Measurements from ENCODE around the gene NELL1. TPM values are rescaled to one million over a fixed set of nuclear protein-coding genes. Genes with fewer than 3 reads are reported as not detected.

The NELL1 gene
- total and polyA plus RNA-seq, 7 experiments from 2014 or later, result not detected

GRCh38 chr11:21007297-21007696 is 337.9 kb downstream of the NELL1 start:
- H3K9me3 Mint-ChIP-seq, result peaks cover 2 to 29% (median 6%) of the 10 kb centered on the region in 11 donors

GRCh38 chr11:21018248-21018647 is 348.9 kb downstream of the NELL1 start:
- Histone ChIP-seq H3K4me3 (ENCODE audit: low read length) (no peak overlapping the region), H3K4me1 (ENCODE audit: control insufficient read depth in 2 of 2, insufficient read depth in 2 of 2, low read length in 2 of 2) (no peaks in the 10 kb centered on the region), H3K9me3 (ENCODE audit: control insufficient read depth in 2 of 3, low read length in 3 of 3) (no peaks in the 10 kb centered on the region), H3K27ac (ENCODE audit: low read depth, low read length) (no peak overlapping the region), H3K27me3 (ENCODE audit: control insufficient read depth in 2 of 2, insufficient read depth in 2 of 2, low read length in 2 of 2) (no peaks in the 10 kb centered on the region), H3K36me3 (ENCODE audit: control insufficient read depth in 2 of 3, insufficient read depth in 3 of 3, low read length in 3 of 3) (no peaks in the 10 kb centered on the region)
- H3K9me3 Mint-ChIP-seq, result peaks cover 0 to 19% (median 6%) of the 10 kb centered on the region in 11 donors
- no peak overlapping the region for H3K27ac Mint-ChIP-seq
- no peaks in the 10 kb centered on the region for H3K36me3 Mint-ChIP-seq
- DNase-seq (no peak), ATAC-seq (no peak)
- intact Hi-C loops (cut with micrococcal nuclease), result no loop called here
- H3K4me1 Mint-ChIP-seq, result no peaks in the 10 kb centered on the region
- POLR2A ChIA-PET, result no interaction called here
- H3K4me3 Mint-ChIP-seq, result no peak overlapping the region
- CTCF ChIA-PET, result no interaction called here
- no peaks in the 10 kb centered on the region for H3K27me3 Mint-ChIP-seq

More at GRCh38 chr11:21007297-21007696, 337.9 kb downstream of the NELL1 start:
- Histone ChIP-seq H3K27ac (ENCODE audit: low read depth, low read length) (no peak overlapping the region), H3K4me3 (ENCODE audit: low read length) (no peak overlapping the region), H3K4me1 (ENCODE audit: control insufficient read depth in 2 of 2, insufficient read depth in 2 of 2, low read length in 2 of 2) (no peaks in the 10 kb centered on the region), H3K9me3 (ENCODE audit: control insufficient read depth in 2 of 3, low read length in 3 of 3) (no peaks in the 10 kb centered on the region), H3K36me3 (ENCODE audit: control insufficient read depth in 2 of 3, insufficient read depth in 3 of 3, low read length in 3 of 3) (no peaks in the 10 kb centered on the region), H3K27me3 (ENCODE audit: control insufficient read depth in 2 of 2, insufficient read depth in 2 of 2, low read length in 2 of 2) (no peaks in the 10 kb centered on the region)
- Mint-ChIP-seq H3K27me3 (no peaks in the 10 kb centered on the region), H3K4me3 (no peak overlapping the region), H3K4me1 (no peaks in the 10 kb centered on the region), H3K36me3 (peaks cover 0 to 3% (median 0%) of the 10 kb centered on the region in 5 donors), H3K27ac (no peak overlapping the region)
- ChIA-PET POLR2A (no interaction called here), CTCF (no interaction called here)
- ATAC-seq, result no peak
- no peak for DNase-seq
- intact Hi-C loops (cut with micrococcal nuclease), result no loop called here

- Mint-ChIP-seq H3K4me1 (no peaks in the 10 kb centered on the region), H3K9me3 (peaks cover 0 to 17% (median 4%) of the 10 kb centered on the region in 11 donors), H3K4me3 (no peak overlapping the region), H3K36me3 (no peaks in the 10 kb centered on the region), H3K27ac (no peak overlapping the region), H3K27me3 (no peaks in the 10 kb centered on the region)
- Histone ChIP-seq H3K27ac (ENCODE audit: low read depth, low read length) (no peak overlapping the region), H3K9me3 (ENCODE audit: control insufficient read depth in 2 of 3, low read length in 3 of 3) (no peaks in the 10 kb centered on the region), H3K4me1 (ENCODE audit: control insufficient read depth in 2 of 2, insufficient read depth in 2 of 2, low read length in 2 of 2) (no peaks in the 10 kb centered on the region), H3K4me3 (ENCODE audit: low read length) (no peak overlapping the region), H3K27me3 (ENCODE audit: control insufficient read depth in 2 of 2, insufficient read depth in 2 of 2, low read length in 2 of 2) (no peaks in the 10 kb centered on the region), H3K36me3 (ENCODE audit: control insufficient read depth in 2 of 3, insufficient read depth in 3 of 3, low read length in 3 of 3) (no peaks in the 10 kb centered on the region)
- CTCF ChIA-PET, result interaction anchor here (0.6 kb wide), 1 partner anchor 372 kb away, joined by 3 read pairs; no protein-coding TSS in a partner anchor
- intact Hi-C loops (cut with micrococcal nuclease), result loop anchor here in 1 of 2 donors (1.0 kb wide), 1 partner anchor 46 kb away; no protein-coding TSS in a partner anchor
- POLR2A ChIA-PET, result no interaction called here
- ATAC-seq (no peak), DNase-seq (no peak)
Observed at GRCh38 chr11:21026685-21027084, 357.3 kb downstream of the NELL1 start.

GRCh38 chr11:21037850-21038249 is 368.5 kb downstream of the NELL1 start:
- Histone ChIP-seq H3K9me3 (ENCODE audit: control insufficient read depth in 2 of 3, low read length in 3 of 3) (no peaks in the 10 kb centered on the region), H3K4me3 (ENCODE audit: low read length) (no peak overlapping the region), H3K36me3 (ENCODE audit: control insufficient read depth in 2 of 3, insufficient read depth in 3 of 3, low read length in 3 of 3) (no peaks in the 10 kb centered on the region), H3K27ac (ENCODE audit: low read depth, low read length) (no peak overlapping the region), H3K4me1 (ENCODE audit: control insufficient read depth in 2 of 2, insufficient read depth in 2 of 2, low read length in 2 of 2) (no peaks in the 10 kb centered on the region), H3K27me3 (ENCODE audit: control insufficient read depth in 2 of 2, insufficient read depth in 2 of 2, low read length in 2 of 2) (no peaks in the 10 kb centered on the region)
- DNase-seq (no peak), ATAC-seq (no peak)
- Mint-ChIP-seq H3K9me3 (peaks cover 0 to 15% (median 5%) of the 10 kb centered on the region in 11 donors), H3K27me3 (peaks cover 0 to 5% (median 0%) of the 10 kb centered on the region in 5 donors), H3K4me1 (no peaks in the 10 kb centered on the region), H3K27ac (no peak overlapping the region), H3K4me3 (no peak overlapping the region), H3K36me3 (no peaks in the 10 kb centered on the region)
- ChIA-PET CTCF (no interaction called here), POLR2A (no interaction called here)
- intact Hi-C loops (cut with micrococcal nuclease), result no loop called here

GRCh38 chr11:21038801-21039200 is 369.4 kb downstream of the NELL1 start:
- Mint-ChIP-seq H3K27me3 (no peaks in the 10 kb centered on the region), H3K9me3 (peaks cover 0 to 15% (median 5%) of the 10 kb centered on the region in 11 donors), H3K27ac (no peak overlapping the region), H3K36me3 (no peaks in the 10 kb centered on the region), H3K4me3 (no peak overlapping the region), H3K4me1 (no peaks in the 10 kb centered on the region)
- Histone ChIP-seq H3K36me3 (ENCODE audit: control insufficient read depth in 2 of 3, insufficient read depth in 3 of 3, low read length in 3 of 3) (no peaks in the 10 kb centered on the region), H3K27me3 (ENCODE audit: control insufficient read depth in 2 of 2, insufficient read depth in 2 of 2, low read length in 2 of 2) (no peaks in the 10 kb centered on the region), H3K27ac (ENCODE audit: low read depth, low read length) (no peak overlapping the region), H3K9me3 (ENCODE audit: control insufficient read depth in 2 of 3, low read length in 3 of 3) (no peaks in the 10 kb centered on the region), H3K4me1 (ENCODE audit: control insufficient read depth in 2 of 2, insufficient read depth in 2 of 2, low read length in 2 of 2) (no peaks in the 10 kb centered on the region), H3K4me3 (ENCODE audit: low read length) (no peak overlapping the region)
- intact Hi-C loops (cut with micrococcal nuclease), result no loop called here
- ATAC-seq (no peak), DNase-seq (no peak)
- POLR2A ChIA-PET, result no interaction called here
- CTCF ChIA-PET, result no interaction called here

GRCh38 chr11:21040630-21041029 is 371.2 kb downstream of the NELL1 start:
- no peak overlapping the region for H3K4me3 Mint-ChIP-seq
- no peak for ATAC-seq
- H3K4me1 ChIP-seq (ENCODE audit: control insufficient read depth in 2 of 2, insufficient read depth in 2 of 2, low read length in 2 of 2), result no peaks in the 10 kb centered on the region
- H3K27me3 ChIP-seq (ENCODE audit: control insufficient read depth in 2 of 2, insufficient read depth in 2 of 2, low read length in 2 of 2), result no peaks in the 10 kb centered on the region
- no peaks in the 10 kb centered on the region for H3K4me1 Mint-ChIP-seq
- H3K27me3 Mint-ChIP-seq, result no peaks in the 10 kb centered on the region
- no peak overlapping the region for H3K27ac ChIP-seq (ENCODE audit: low read depth, low read length)
- H3K9me3 ChIP-seq (ENCODE audit: control insufficient read depth in 2 of 3, low read length in 3 of 3), result no peaks in the 10 kb centered on the region
- H3K9me3 Mint-ChIP-seq, result peaks cover 0 to 5% (median 3%) of the 10 kb centered on the region in 11 donors
- CTCF ChIA-PET, result no interaction called here
- no peak overlapping the region for H3K27ac Mint-ChIP-seq
- intact Hi-C loops (cut with micrococcal nuclease), result no loop called here
- no peak for DNase-seq
- no peak overlapping the region for H3K4me3 ChIP-seq (ENCODE audit: low read length)
- H3K36me3 ChIP-seq (ENCODE audit: control insufficient read depth in 2 of 3, insufficient read depth in 3 of 3, low read length in 3 of 3), result no peaks in the 10 kb centered on the region
- H3K36me3 Mint-ChIP-seq, result no peaks in the 10 kb centered on the region
- POLR2A ChIA-PET, result no interaction called here

- Mint-ChIP-seq H3K27me3 (no peaks in the 10 kb centered on the region), H3K4me3 (no peak overlapping the region), H3K4me1 (no peaks in the 10 kb centered on the region), H3K27ac (no peak overlapping the region), H3K36me3 (no peaks in the 10 kb centered on the region), H3K9me3 (peaks cover 0 to 11% (median 0%) of the 10 kb centered on the region in 11 donors)
- Histone ChIP-seq H3K36me3 (ENCODE audit: control insufficient read depth in 2 of 3, insufficient read depth in 3 of 3, low read length in 3 of 3) (no peaks in the 10 kb centered on the region), H3K4me3 (ENCODE audit: low read length) (no peak overlapping the region), H3K4me1 (ENCODE audit: control insufficient read depth in 2 of 2, insufficient read depth in 2 of 2, low read length in 2 of 2) (no peaks in the 10 kb centered on the region), H3K27me3 (ENCODE audit: control insufficient read depth in 2 of 2, insufficient read depth in 2 of 2, low read length in 2 of 2) (no peaks in the 10 kb centered on the region), H3K27ac (ENCODE audit: low read depth, low read length) (no peak overlapping the region), H3K9me3 (ENCODE audit: control insufficient read depth in 2 of 3, low read length in 3 of 3) (no peaks in the 10 kb centered on the region)
- CTCF ChIA-PET, result no interaction called here
- intact Hi-C loops (cut with micrococcal nuclease), result no loop called here
- POLR2A ChIA-PET, result no interaction called here
- ATAC-seq, result no peak
- DNase-seq, result no peak
Observed at GRCh38 chr11:21048626-21049025, 379.2 kb downstream of the NELL1 start.

Data from naive thymus-derived CD4-positive, alpha-beta T cell (primary cell).